G401.6 (cell line): ENCODE measurements around the gene CEACAM18.
"Not testable (repeated sequence)": the region's sequence is repeated elsewhere in the genome, so short reads cannot be mapped to it uniquely, and the experiment has no call there.

ENCODE experiments used
- FAIRE-seq: peaks from 2 replicates; lab custom pipeline; 2012; peaks lifted over from hg19 to GRCh38; lab: Jason Lieb, UNC

CEACAM18 gene

GRCh38 chr19:51478381-51479234, at the start of gene CEACAM18:
CEACAM18 (plus strand) TSS chr19:51478539.
- no peak for FAIRE-seq

GRCh38 chr19:51430221-51430620, 48.1 kb upstream of the CEACAM18 start:
- no peak for FAIRE-seq

GRCh38 chr19:51431124-51431523, 47.2 kb upstream of the CEACAM18 start:
- no peak for FAIRE-seq

GRCh38 chr19:51433043-51433442, 45.3 kb upstream of the CEACAM18 start:
- no peak for FAIRE-seq

GRCh38 chr19:51434456-51434855, 43.9 kb upstream of the CEACAM18 start:
- FAIRE-seq: no peak

GRCh38 chr19:51439021-51439465, 39.3 kb upstream of the CEACAM18 start:
- FAIRE-seq: no peak

GRCh38 chr19:51440052-51440451, 38.3 kb upstream of the CEACAM18 start:
- FAIRE-seq: no peak

GRCh38 chr19:51440846-51441409, 37.4 kb upstream of the CEACAM18 start:
- FAIRE-seq: no peak

GRCh38 chr19:51441410-51442390, 36.6 kb upstream of the CEACAM18 start:
- FAIRE-seq: no peak

- not testable (repeated sequence) for FAIRE-seq
These were observed 30.8 kb upstream of the CEACAM18 start for GRCh38 chr19:51447510-51447909.

GRCh38 chr19:51448011-51448410, 30.3 kb upstream of the CEACAM18 start:
- FAIRE-seq: no peak

- no peak for FAIRE-seq
These were observed 29.8 kb upstream of the CEACAM18 start for GRCh38 chr19:51448411-51449016.

- FAIRE-seq: no peak
These were observed 27.5 kb upstream of the CEACAM18 start for GRCh38 chr19:51450730-51451307.

- FAIRE-seq: no peak
These were observed 21.6 kb upstream of the CEACAM18 start for GRCh38 chr19:51456541-51457290.

GRCh38 chr19:51457351-51458013, 20.9 kb upstream of the CEACAM18 start:
- FAIRE-seq: no peak

GRCh38 chr19:51458051-51458645, 20.2 kb upstream of the CEACAM18 start, which contains the start of gene SIGLEC8:
SIGLEC8 (minus strand) TSS chr19:51458454; CDS start chr19:51458387, 67 bp downstream.
- no peak for FAIRE-seq

GRCh38 chr19:51458899-51459505, 19.3 kb upstream of the CEACAM18 start:
- no peak for FAIRE-seq

- no peak for FAIRE-seq
These were observed 18.0 kb upstream of the CEACAM18 start for GRCh38 chr19:51460164-51460992.
